Parathyroid adenoma (tissue), 2 donors: ENCODE data around the gene GDF15.
"Not testable (repeated sequence)": the region's sequence is repeated elsewhere in the genome, so short reads cannot be mapped to it uniquely, and the experiment has no call there.

Experiments
- H2AFZ ChIP-seq: fragments of 300-600 bp; sonication (generic); one replicate; pipeline ENCODE4 v1.7.0; 2017; ENCODE audit warnings: antibody characterized with exemption, mild to moderate bottlenecking
- H3K27ac ChIP-seq: fragments of 300-600 bp; sonication (generic); one replicate; pipeline ENCODE4 v1.7.0; 2017
- H3K27me3 ChIP-seq: fragments of 300-600 bp; sonication (generic); one replicate; pipeline ENCODE4 v1.7.0; 2017; ENCODE audit warnings: low read length; ENCODE audit not compliant: control insufficient read depth, insufficient read depth
- H3K36me3 ChIP-seq: fragments of 300-600 bp; sonication (generic); one replicate; pipeline ENCODE4 v1.7.0; 2017; ENCODE audit warnings: low read length; ENCODE audit not compliant: control insufficient read depth, insufficient read depth
- H3K4me1 ChIP-seq: fragments of 300-600 bp; sonication (generic); one replicate; pipeline ENCODE4 v1.7.0; 2017; ENCODE audit warnings: control low read depth
- H3K4me2 ChIP-seq: fragments of 300-600 bp; sonication (generic); one replicate; pipeline ENCODE4 v1.7.0; 2017; ENCODE audit warnings: low read length
- H3K4me3 ChIP-seq: fragments of 300-600 bp; sonication (generic); one replicate; pipeline ENCODE4 v1.7.0; 2017; ENCODE audit warnings: low read depth, low read length
- H3K79me2 ChIP-seq: fragments of 300-600 bp; sonication (generic); one replicate; pipeline ENCODE4 v1.7.0; 2017; ENCODE audit warnings: control low read depth
- H3K9ac ChIP-seq: fragments of 300-600 bp; sonication (generic); one replicate; pipeline ENCODE4 v1.7.0; 2017; ENCODE audit warnings: mild to moderate bottlenecking
- H3K9me3 ChIP-seq: fragments of 300-600 bp; sonication (generic); one replicate; pipeline ENCODE4 v1.7.0; 2017; ENCODE audit warnings: low read length; ENCODE audit not compliant: control insufficient read depth
- TF ChIP-seq, protein P1 (sequence below): fragments of 300-600 bp; sonication (generic); IDR thresholded peaks from one replicate; pipeline ENCODE4 v1.7.0; 2017; ENCODE audit warnings: antibody characterized with exemption, mild to moderate bottlenecking
- donor health status: primary hyperparathyroidism.

GDF15 gene

DNA sequence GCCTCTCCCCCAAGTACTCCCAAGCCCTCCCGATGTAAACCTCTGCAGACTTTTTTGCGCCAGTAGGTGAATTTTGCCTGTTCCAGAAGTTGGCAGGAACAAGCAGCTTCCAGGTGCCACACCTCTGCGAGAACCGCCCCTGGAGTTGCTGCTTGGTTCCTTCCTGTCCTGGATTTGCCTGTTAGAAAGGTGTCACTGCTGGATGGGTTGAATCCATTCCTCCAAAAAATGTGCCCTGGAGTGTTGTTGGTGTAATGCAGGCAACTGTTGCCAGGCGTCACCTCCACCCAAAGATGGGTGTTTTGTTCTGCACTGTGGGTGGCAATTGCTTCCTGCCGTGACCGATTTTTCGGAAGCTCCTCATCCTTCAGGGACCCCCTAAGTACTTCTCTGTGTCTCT lies 39.9 kb upstream of the GDF15 start:
- H2AFZ ChIP-seq: no peak overlapping the region
- no peak overlapping the region for H3K9ac ChIP-seq
- H3K27ac ChIP-seq: no peak overlapping the region
- H3K4me2 ChIP-seq: no peak overlapping the region
- H3K9me3 ChIP-seq: no peaks in the 10 kb centered on the region
- H3K79me2 ChIP-seq: no peaks in the 10 kb centered on the region
- H3K4me1 ChIP-seq: peaks cover 5% of the 10 kb centered on the region
- no peaks in the 10 kb centered on the region for H3K36me3 ChIP-seq
- H3K27me3 ChIP-seq: no peaks in the 10 kb centered on the region
- H3K4me3 ChIP-seq: no peak overlapping the region
- TF ChIP-seq, protein P1, sequence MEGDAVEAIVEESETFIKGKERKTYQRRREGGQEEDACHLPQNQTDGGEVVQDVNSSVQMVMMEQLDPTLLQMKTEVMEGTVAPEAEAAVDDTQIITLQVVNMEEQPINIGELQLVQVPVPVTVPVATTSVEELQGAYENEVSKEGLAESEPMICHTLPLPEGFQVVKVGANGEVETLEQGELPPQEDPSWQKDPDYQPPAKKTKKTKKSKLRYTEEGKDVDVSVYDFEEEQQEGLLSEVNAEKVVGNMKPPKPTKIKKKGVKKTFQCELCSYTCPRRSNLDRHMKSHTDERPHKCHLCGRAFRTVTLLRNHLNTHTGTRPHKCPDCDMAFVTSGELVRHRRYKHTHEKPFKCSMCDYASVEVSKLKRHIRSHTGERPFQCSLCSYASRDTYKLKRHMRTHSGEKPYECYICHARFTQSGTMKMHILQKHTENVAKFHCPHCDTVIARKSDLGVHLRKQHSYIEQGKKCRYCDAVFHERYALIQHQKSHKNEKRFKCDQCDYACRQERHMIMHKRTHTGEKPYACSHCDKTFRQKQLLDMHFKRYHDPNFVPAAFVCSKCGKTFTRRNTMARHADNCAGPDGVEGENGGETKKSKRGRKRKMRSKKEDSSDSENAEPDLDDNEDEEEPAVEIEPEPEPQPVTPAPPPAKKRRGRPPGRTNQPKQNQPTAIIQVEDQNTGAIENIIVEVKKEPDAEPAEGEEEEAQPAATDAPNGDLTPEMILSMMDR: no peak

DNA sequence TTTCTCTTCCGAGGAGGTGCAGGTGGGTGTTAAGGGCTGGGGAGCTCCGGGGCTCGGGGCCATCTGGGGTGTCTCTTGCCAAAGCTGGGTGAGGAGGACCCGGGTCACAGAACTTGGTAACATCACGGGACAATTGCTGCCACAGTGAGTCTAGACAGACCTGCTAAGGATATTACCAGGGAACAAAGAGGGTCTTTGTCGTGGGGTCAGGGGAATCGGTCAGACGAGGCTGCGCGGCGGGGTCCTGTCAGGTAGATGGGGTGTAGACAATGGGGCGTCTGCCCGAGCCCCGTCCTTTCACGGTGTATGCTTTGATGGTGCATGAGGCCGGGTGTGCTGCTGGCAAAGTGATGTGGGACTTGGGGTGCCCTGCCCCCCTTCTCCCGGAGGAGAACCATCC lies 37.8 kb upstream of the GDF15 start:
- Histone ChIP-seq H3K4me2 (no peak overlapping the region), H3K36me3 (no peaks in the 10 kb centered on the region), H3K79me2 (no peaks in the 10 kb centered on the region), H2AFZ (no peak overlapping the region), H3K4me3 (no peak overlapping the region), H3K27ac (no peak overlapping the region), H3K9ac (no peak overlapping the region), H3K9me3 (no peaks in the 10 kb centered on the region), H3K4me1 (no peaks in the 10 kb centered on the region), H3K27me3 (no peaks in the 10 kb centered on the region)
- TF ChIP-seq, protein P1: no peak

DNA sequence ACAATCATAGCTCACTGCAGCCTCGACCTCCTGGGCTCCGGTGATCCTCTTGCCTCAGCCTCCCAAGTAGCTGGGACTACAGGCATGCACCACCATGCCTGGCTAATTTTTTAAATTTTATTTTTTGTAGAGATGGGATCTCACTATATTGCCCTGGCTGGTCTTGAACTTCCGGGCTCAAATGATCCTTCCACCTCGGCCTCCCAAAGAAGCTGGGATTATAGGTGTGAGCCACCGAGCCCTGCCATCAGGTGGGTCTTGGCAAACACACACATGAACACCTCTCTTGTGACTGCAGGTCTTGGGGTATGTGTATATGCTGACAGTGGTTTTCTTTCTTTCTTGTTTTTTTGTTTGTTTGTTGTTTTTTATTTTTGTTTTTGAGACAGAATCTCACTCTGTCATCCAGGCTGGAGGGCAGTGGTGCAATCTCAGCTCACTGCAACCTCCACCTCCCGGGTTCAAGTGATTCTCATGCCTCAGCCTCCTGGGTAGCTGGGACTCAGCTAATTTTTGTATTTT lies 37.1 kb upstream of the GDF15 start:
- H3K4me3 ChIP-seq, H3K4me1 ChIP-seq, H3K4me2 ChIP-seq, H3K79me2 ChIP-seq, H3K9me3 ChIP-seq, H2AFZ ChIP-seq, H3K9ac ChIP-seq, H3K27ac ChIP-seq, H3K27me3 ChIP-seq, H3K36me3 ChIP-seq: not testable (repeated sequence)

DNA sequence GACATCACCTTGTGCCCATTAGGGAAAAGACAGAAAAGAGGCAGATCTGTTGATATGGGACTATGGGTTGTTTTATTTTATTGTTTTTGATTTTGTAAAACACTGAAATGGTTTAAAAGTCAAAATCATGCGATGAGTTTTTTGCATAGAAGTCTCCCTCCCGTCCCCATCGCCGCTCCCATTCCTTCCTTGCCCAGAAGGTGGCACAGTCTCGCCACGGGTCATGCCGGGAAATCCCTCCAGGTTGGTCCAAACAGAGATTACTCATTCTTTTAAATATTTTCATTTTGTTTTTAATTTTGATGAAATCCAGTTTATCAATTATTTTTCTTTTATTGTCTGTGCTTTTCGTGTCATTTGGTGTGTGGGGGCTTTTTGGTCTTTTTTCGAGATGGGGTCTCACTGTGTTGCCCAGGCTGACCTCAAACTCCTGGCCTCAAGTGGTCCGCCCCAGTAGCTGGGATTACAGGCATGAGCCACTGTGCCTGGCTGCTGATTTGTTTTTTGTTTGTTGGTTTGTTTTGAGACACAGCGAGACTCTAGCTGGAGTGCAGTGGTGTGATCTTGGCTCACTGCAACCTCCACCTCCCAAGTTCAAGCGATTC lies 36.3 kb upstream of the GDF15 start:
- no peaks in the 10 kb centered on the region for H3K27me3 ChIP-seq
- TF ChIP-seq, protein P1: peak; percentile 90
- no peaks in the 10 kb centered on the region for H3K36me3 ChIP-seq
- H3K4me3 ChIP-seq: no peak overlapping the region
- no peak overlapping the region for H3K27ac ChIP-seq
- H3K9me3 ChIP-seq: no peaks in the 10 kb centered on the region
- no peaks in the 10 kb centered on the region for H3K4me1 ChIP-seq
- H3K4me2 ChIP-seq: no peak overlapping the region
- no peaks in the 10 kb centered on the region for H3K79me2 ChIP-seq
- no peak overlapping the region for H3K9ac ChIP-seq
- no peak overlapping the region for H2AFZ ChIP-seq

DNA sequence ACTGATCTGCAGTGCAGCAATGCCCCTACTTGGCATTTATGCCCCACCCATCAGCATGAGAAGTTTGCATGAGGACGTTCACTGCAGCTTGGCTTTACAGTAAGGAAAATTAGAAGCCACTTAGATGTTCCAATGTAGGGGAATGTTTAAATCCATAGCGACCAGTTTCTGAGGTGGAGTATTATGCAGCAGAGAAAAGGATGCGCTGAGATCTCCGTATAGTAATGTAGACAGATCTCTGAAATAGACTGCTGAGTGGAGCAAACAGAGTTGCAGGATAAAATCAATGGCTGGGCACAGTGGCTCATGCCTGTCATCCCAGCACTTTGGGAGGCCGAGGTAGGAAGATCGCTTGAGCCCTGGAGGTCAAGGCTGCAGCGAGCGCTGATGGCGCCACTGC lies 35.5 kb upstream of the GDF15 start:
- H3K4me1 ChIP-seq: no peaks in the 10 kb centered on the region
- no peaks in the 10 kb centered on the region for H3K36me3 ChIP-seq
- TF ChIP-seq, protein P1: no peak
- no peaks in the 10 kb centered on the region for H3K79me2 ChIP-seq
- H3K4me2 ChIP-seq: no peak overlapping the region
- H3K27me3 ChIP-seq: no peaks in the 10 kb centered on the region
- no peak overlapping the region for H2AFZ ChIP-seq
- H3K9ac ChIP-seq: no peak overlapping the region
- no peaks in the 10 kb centered on the region for H3K9me3 ChIP-seq
- no peak overlapping the region for H3K27ac ChIP-seq
- no peak overlapping the region for H3K4me3 ChIP-seq
